ENCODE results near the gene TAS2R40. TPM values are rescaled to one million over a fixed set of nuclear protein-coding genes. Genes with fewer than 3 reads are reported as not detected.

TAS2R40 gene
- total RNA-seq (2022; extraction: Qiagen RNA extraction) = not detected in 5 replicates

DNA sequence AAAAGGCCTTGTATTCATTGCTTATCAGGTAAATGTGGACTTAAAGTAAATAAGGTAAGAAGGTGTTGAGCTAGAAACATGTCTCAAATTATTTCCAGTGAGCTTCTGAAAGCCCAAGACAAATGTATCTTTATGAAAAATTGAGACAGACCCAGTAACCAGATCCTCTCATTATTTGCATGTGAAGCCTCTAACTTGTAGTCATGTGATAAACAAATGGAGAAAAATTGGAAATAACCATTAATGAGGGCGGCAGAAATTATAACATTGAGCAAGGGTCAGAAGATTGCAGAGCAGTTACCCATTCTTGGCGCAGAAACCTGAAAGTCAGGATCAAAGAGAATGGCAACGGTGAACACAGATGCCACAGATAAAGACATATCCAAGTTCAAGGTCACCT lies at the start of gene TAS2R40:
TAS2R40 (plus strand) TSS at position 301 of the 400 bp plus-strand sequence; CDS start at position 343, 42 bp downstream.

DNA sequence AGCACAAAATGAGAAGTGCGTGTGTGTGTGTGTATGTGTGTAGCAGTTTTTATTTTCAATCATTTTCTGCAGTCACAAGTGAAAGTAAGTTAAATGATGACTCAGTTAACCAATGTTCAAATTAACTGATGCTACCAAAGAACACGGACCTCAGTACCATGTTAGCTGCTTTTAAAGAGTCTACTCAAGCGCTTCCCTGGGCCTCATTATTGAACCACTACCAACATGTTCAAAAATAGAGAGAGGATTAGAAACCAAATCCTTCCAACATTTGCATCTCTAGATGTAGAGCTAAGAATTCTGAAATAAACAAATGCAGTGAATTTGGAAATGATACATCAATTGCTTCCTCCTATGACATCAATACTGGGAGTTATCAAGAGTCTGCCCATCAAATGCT lies 38.8 kb upstream of the TAS2R40 start, which contains the start of gene TAS2R39:
TAS2R39 (plus strand) TSS at position 396 of the 400 bp plus-strand sequence; CDS start at position 396, 0 bp downstream.

DNA sequence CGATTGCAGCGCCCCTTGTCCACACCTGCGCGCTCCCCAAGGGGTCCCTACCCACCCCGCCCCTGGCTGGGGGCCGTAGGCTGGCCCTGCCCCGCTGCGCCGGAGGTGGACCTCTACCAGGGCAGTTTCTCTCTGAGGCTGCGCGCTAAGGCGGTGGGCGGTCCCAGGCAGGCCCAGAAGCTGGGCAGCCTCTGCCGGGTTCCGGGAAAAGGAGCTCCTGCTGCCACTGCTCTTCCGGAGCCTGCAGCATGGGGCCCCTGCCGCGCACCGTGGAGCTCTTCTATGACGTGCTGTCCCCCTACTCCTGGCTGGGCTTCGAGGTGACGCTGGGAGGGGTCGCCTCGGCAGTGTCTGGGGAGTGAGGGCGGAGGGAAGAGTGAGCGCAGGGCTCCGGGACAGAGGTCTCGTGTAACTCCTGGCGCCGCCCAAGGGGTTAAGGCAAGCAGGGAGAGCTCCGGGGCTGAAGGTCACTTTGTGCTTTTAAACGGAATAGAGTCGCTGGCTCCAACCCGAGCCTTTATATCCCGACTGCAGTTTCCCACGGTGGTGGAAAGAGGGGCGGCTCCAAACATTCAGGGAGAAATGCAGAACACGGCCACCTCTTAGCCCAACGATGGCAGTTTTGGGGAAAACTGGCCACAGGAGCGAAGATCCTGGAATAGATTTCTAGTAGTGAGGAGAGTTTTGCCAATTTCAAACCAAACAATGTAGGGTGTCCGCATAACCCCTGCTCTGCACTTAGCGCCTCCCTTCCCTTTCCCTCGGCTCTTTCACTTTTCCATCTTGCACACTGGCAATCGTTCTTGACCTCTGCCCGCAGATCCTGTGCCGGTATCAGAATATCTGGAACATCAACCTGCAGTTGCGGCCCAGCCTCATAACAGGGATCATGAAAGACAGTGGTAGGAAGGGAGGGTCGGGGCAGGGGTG lies 41.7 kb downstream of the TAS2R40 start, which contains the start of gene GSTK1:
GSTK1 (plus strand) TSS at position 176 of the 930 bp plus-strand sequence; CDS start at position 249, 73 bp downstream.

Other genes with a start within 250 kb of the TAS2R40 start
- not detected in 5 replicates for gene OR9A2, start 194.9 kb upstream of the TAS2R40 start, total RNA-seq (2022; extraction: Qiagen RNA extraction)
- gene OR6V1, start 169.7 kb upstream of the TAS2R40 start, total RNA-seq (2022; extraction: Qiagen RNA extraction) = not detected in 5 replicates
- 0.19 to 0.32 TPM (median 0.23 TPM) in 3 of 5 replicates, not detected in the others for gene PIP, start 90.0 kb upstream of the TAS2R40 start, total RNA-seq (2022; extraction: Qiagen RNA extraction)
- gene TAS2R39, start 38.6 kb upstream of the TAS2R40 start, total RNA-seq (2022; extraction: Qiagen RNA extraction) = not detected in 5 replicates
- 112 to 119 TPM (median 113 TPM) in 5 replicates for gene GSTK1, start 41.4 kb downstream of the TAS2R40 start, total RNA-seq (2022; extraction: Qiagen RNA extraction)
- 0.63 to 1.0 TPM (median 0.67 TPM) in 5 replicates for gene TMEM139, start 62.9 kb downstream of the TAS2R40 start, total RNA-seq (2022; extraction: Qiagen RNA extraction)
- gene CASP2, start 66.3 kb downstream of the TAS2R40 start, total RNA-seq (2022; extraction: Qiagen RNA extraction) = 20.7 to 24.6 TPM (median 21.4 TPM) in 5 replicates
- gene CLCN1, start 94.1 kb downstream of the TAS2R40 start, total RNA-seq (2022; extraction: Qiagen RNA extraction) = 0.03 to 0.06 TPM (median 0.05 TPM) in 3 of 5 replicates, not detected in the others
- gene FAM131B, start 140.7 kb downstream of the TAS2R40 start, total RNA-seq (2022; extraction: Qiagen RNA extraction) = 0.25 to 0.38 TPM (median 0.34 TPM) in 5 replicates
- 143 to 225 TPM (median 205 TPM) in 5 replicates for gene ZYX, start 159.3 kb downstream of the TAS2R40 start, total RNA-seq (2022; extraction: Qiagen RNA extraction)
- 0.13 to 0.14 TPM in 2 of 5 replicates, not detected in the others for gene EPHA1, start 186.8 kb downstream of the TAS2R40 start, total RNA-seq (2022; extraction: Qiagen RNA extraction)
- not detected in 5 replicates for gene TAS2R60, start 221.4 kb downstream of the TAS2R40 start, total RNA-seq (2022; extraction: Qiagen RNA extraction)